HCT116 (cell line): ENCODE data around the gene ABL2.

Experiments used
- CTCF ChIP-seq, 3 experiments: fragments of 200-600 bp in 1 of 3; sonication (generic) in 1 of 3; IDR thresholded peaks in 2 of 3; conservative IDR thresholded peaks in 1 of 3; 2 replicates each; pipeline ENCODE4 v1.5.1; 2012 to 2017; ENCODE audit warnings: low read depth in 2 of 3, low read length in 2 of 3, antibody characterized with exemption in 1 of 3, borderline replicate concordance in 1 of 3, control low read depth in 1 of 3, mild to moderate bottlenecking in 1 of 3, mixed read lengths in 1 of 3, mixed run types in 1 of 3, moderate library complexity in 1 of 3; ENCODE audit not compliant: insufficient read depth in 1 of 3
- ELF1 ChIP-seq: IDR thresholded peaks from 2 replicates; pipeline ENCODE4 v1.6.1; 2012; ENCODE audit warnings: low read depth, borderline replicate concordance
- EZH2phosphoT487 ChIP-seq: fragments of 200-600 bp; IDR thresholded peaks from 2 replicates; pipeline ENCODE4 v1.6.1; 2018; ENCODE audit warnings: antibody characterized with exemption, borderline replicate concordance
- MAX ChIP-seq: IDR thresholded peaks from 2 replicates; pipeline ENCODE4 v1.6.1; 2012
- POLR2A ChIP-seq: IDR thresholded peaks from 2 replicates; pipeline ENCODE4 v1.7.0; 2011; ENCODE audit warnings: borderline replicate concordance; ENCODE audit not compliant: insufficient read depth, insufficient read length; ENCODE audit errors: extremely low read depth
- POLR2AphosphoS5 ChIP-seq: IDR thresholded peaks from 2 replicates; pipeline ENCODE4 v1.6.1; 2011; ENCODE audit warnings: mild to moderate bottlenecking, low read depth, low read length, moderate library complexity
- RAD21 ChIP-seq: IDR thresholded peaks from 2 replicates; pipeline ENCODE4 v1.6.1; 2012; ENCODE audit warnings: low read depth, mild to moderate bottlenecking
- REST ChIP-seq: IDR thresholded peaks from 2 replicates; pipeline ENCODE4 v1.6.1; 2012; ENCODE audit warnings: low read depth
- TCF7L2 ChIP-seq: IDR thresholded peaks from 2 replicates; pipeline ENCODE4 v1.7.0; 2011; ENCODE audit warnings: borderline replicate concordance, inconsistent platforms; ENCODE audit not compliant: insufficient read depth, insufficient read length; ENCODE audit errors: extremely low read depth
- YY1 ChIP-seq: IDR thresholded peaks from 2 replicates; pipeline ENCODE4 v1.6.1; 2011; ENCODE audit warnings: low read length, low read depth, moderate library complexity, mild to moderate bottlenecking; ENCODE audit not compliant: insufficient replicate concordance; ENCODE audit errors: extremely low read depth

GRCh38 chr1:179120736-179121135 is 108.7 kb downstream of the ABL2 start:
- TF ChIP-seq CTCF (IDR thresholded peaks at IDR 0.05 in 2 of 3, conservative IDR thresholded peaks at IDR 0.05 in 1 of 3; ENCODE audit: borderline replicate concordance in 1 of 3, insufficient read depth in 1 of 3, low read depth in 2 of 3, low read length in 2 of 3): no peak
- TF ChIP-seq POLR2AphosphoS5: no peak
- no peak for TF ChIP-seq ELF1
- no peak for TF ChIP-seq EZH2phosphoT487
- TF ChIP-seq MAX: no peak
- TF ChIP-seq TCF7L2: no peak
- no peak for TF ChIP-seq RAD21
- TF ChIP-seq YY1: no peak
- no peak for TF ChIP-seq REST
- TF ChIP-seq POLR2A: no peak
